Measurements from ENCODE around the gene FAM107B.

FAM107B gene

DNA sequence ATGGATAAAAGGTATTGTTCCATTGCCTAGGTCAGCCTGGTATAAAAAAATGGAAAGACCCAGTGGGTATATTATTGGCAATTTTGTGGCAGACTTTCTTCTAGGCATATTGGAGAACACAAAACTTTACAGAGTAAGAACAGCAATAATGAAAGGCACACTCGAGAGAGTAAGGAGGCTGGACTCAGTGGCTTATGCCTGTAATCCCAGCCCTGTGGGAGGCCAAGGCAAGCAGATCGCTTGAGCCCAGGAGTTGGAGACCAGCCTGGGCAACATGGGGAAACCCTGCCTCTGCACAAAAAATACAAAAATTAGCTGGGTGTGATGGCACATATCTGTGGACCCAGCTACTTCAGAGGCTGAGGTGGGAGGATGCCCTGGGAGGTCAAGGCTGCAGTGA, 158.2 kb downstream of the FAM107B start:
- H3K27me3 ChIP-seq (ENCODE audit: control insufficient read depth, insufficient read depth, low read length): peaks cover 14% of the 10 kb centered on the region
- no peak overlapping the region for H3K9ac ChIP-seq (ENCODE audit: low read depth, low read length)
- H3K36me3 ChIP-seq (ENCODE audit: insufficient read depth, low read length): no peaks in the 10 kb centered on the region
- H3K4me2 ChIP-seq (ENCODE audit: low read length): no peak overlapping the region
- H3K4me1 ChIP-seq (ENCODE audit: control insufficient read depth, insufficient read depth, low read length): peaks cover 3% of the 10 kb centered on the region
- no peak overlapping the region for H3K4me3 ChIP-seq (ENCODE audit: low read length)
- H3K9me3 ChIP-seq (replicated peaks; ENCODE audit: low read length): no peaks in the 10 kb centered on the region

DNA sequence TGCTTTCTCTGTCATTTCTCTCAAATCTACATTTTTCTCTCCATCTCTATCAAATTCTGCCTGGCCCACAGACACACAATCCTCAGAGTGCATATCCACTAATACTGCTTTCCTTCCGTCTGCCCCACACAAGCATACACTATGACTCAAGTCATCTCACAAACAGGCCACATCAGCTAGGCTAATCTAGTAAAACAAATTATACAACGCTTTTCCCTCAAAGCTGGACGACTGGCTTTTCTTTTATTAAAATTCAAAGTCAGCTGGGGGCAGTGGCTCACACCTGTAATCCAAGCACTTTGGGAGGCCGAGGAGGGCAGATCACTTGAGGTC, 161.1 kb downstream of the FAM107B start:
- Histone ChIP-seq H3K9me3 (replicated peaks; ENCODE audit: low read length) (no peaks in the 10 kb centered on the region), H3K4me3 (ENCODE audit: low read length) (no peak overlapping the region), H3K27me3 (ENCODE audit: control insufficient read depth, insufficient read depth, low read length) (peaks cover 27% of the 10 kb centered on the region), H3K4me2 (ENCODE audit: low read length) (no peak overlapping the region), H3K9ac (ENCODE audit: low read depth, low read length) (no peak overlapping the region), H3K4me1 (ENCODE audit: control insufficient read depth, insufficient read depth, low read length) (peaks cover 3% of the 10 kb centered on the region), H3K36me3 (ENCODE audit: insufficient read depth, low read length) (no peaks in the 10 kb centered on the region)

DNA sequence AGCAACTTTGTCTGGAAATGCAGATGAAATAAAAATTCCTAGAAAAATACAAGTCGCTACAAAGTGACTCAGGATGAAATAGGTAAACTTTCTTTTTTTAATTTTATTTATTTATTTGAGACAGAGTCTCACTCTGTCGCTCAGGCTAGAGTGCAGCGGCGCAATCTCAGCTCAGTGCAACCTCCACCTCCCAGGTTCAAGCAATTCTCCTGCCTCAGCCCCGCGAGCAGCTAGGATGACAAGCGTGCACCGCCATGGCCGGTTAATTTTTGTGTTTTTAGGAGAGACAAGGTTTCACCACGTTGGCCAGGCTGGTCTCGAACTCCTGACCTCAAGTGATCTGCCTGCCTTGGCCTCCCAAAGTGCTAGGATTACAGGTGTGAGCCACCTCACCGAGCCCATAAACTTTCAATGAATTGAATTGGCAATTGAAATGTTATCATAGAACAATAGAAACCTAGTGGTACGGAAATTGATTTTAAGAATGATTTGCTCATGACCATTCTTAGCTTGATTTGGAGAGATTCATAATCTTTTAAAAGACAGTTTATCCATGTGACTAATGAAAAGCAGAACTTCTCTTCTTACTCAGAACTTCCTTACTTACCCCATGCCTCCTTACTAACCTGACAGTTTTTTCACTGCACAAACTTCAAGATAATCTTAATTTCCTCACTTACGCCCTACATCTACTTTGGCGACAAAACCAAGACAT, 161.7 kb downstream of the FAM107B start:
- H3K4me3 ChIP-seq (ENCODE audit: low read length): no peak overlapping the region
- H3K36me3 ChIP-seq (ENCODE audit: insufficient read depth, low read length): no peaks in the 10 kb centered on the region
- no peak overlapping the region for H3K4me2 ChIP-seq (ENCODE audit: low read length)
- H3K4me1 ChIP-seq (ENCODE audit: control insufficient read depth, insufficient read depth, low read length): peaks cover 3% of the 10 kb centered on the region
- no peaks in the 10 kb centered on the region for H3K9me3 ChIP-seq (replicated peaks; ENCODE audit: low read length)
- H3K27me3 ChIP-seq (ENCODE audit: control insufficient read depth, insufficient read depth, low read length): peaks cover 27% of the 10 kb centered on the region
- no peak overlapping the region for H3K9ac ChIP-seq (ENCODE audit: low read depth, low read length)

DNA sequence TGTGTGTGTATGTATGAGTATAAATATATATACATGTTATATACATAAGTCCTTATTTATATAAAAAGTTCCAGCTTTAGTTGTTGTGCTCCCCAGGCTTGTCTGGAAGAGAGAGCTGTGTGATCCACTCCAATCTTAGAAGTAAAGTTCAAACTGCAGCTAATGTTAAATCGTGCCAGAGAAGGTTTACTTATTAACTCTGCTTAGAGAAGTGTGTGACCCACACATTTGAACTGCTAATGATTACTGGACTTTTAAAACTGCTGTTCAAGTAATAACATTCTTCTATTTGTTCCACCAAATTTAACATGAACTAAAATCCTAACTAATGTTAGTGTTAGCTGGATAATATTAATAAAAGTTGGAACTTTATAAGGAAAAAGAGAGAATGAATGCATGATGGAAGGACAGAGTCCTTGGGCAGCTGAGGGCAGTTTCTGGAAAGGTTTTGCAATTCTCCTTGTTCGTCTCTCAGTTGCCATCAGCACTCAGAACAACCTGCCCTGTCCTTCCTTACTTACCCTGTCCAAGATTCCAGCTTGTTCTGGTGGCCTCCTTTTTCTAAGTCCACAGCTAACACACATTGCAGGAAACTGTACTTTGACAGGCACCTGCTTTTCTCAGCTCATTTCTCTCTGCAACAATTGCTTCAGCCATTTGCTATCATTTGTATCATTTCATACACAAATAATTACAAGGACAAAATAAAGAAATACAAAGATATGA, 162.6 kb downstream of the FAM107B start:
- Histone ChIP-seq H3K36me3 (ENCODE audit: insufficient read depth, low read length) (no peaks in the 10 kb centered on the region), H3K4me2 (ENCODE audit: low read length) (no peak overlapping the region), H3K27me3 (ENCODE audit: control insufficient read depth, insufficient read depth, low read length) (peaks cover 27% of the 10 kb centered on the region), H3K9ac (ENCODE audit: low read depth, low read length) (no peak overlapping the region), H3K4me3 (ENCODE audit: low read length) (no peak overlapping the region), H3K4me1 (ENCODE audit: control insufficient read depth, insufficient read depth, low read length) (no peaks in the 10 kb centered on the region), H3K9me3 (replicated peaks; ENCODE audit: low read length) (no peaks in the 10 kb centered on the region)

DNA sequence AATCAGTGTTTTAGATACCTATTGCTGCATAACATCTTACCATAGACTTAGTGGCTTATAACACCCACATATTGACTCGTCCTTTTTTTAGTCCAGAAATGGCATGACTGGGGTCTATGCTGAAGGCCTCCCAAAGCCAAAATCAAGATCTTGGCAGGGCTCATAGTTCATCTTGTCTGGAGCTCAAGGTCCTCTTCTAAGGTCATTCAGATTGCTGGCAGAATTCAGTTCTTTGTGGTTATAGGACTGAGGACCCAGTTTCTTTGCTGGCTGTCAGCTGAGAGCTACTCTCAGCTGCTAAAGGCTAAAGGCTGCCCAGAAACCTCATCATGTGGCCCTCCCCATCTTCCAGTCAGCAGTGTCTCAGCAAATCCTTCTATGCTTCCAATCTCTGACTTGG, 165.5 kb downstream of the FAM107B start:
- Histone ChIP-seq H3K9me3 (replicated peaks; ENCODE audit: low read length) (no peaks in the 10 kb centered on the region), H3K36me3 (ENCODE audit: insufficient read depth, low read length) (no peaks in the 10 kb centered on the region), H3K9ac (ENCODE audit: low read depth, low read length) (no peak overlapping the region), H3K27me3 (ENCODE audit: control insufficient read depth, insufficient read depth, low read length) (peaks cover 25% of the 10 kb centered on the region), H3K4me1 (ENCODE audit: control insufficient read depth, insufficient read depth, low read length) (peaks cover 12% of the 10 kb centered on the region), H3K4me3 (ENCODE audit: low read length) (no peak overlapping the region), H3K4me2 (ENCODE audit: low read length) (no peak overlapping the region)

DNA sequence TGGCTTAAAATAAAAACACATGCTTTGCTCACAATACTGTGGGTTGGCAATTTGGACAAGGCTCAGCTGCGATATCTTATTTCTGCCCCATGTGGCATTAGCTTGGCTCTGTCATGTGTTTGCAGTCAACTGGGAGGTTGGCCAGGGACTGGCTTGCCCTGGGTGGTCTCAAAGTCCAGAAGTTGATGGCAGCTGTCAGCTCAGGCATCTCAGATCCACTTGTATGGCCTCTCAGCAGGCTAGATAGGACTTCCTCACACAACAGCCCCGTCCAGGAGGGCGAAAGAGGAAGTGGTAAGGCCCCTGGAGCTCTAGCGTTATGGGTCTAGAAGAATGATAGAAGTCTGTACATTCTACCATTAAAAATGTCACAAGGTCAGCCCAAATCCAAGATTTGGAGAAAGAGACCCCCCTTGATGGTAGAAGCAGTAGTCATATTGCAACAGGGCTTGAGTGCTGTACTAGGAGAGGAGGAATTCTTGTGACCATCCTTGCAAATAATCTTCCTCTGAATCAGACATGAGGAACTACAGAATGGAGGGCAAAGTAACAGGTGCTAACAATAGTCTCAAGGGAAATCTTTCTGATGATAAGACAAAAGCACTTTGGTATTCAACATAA, 166.2 kb downstream of the FAM107B start:
- H3K4me2 ChIP-seq (ENCODE audit: low read length): no peak overlapping the region
- H3K9ac ChIP-seq (ENCODE audit: low read depth, low read length): no peak overlapping the region
- H3K9me3 ChIP-seq (replicated peaks; ENCODE audit: low read length): no peaks in the 10 kb centered on the region
- peaks cover 12% of the 10 kb centered on the region for H3K4me1 ChIP-seq (ENCODE audit: control insufficient read depth, insufficient read depth, low read length)
- peaks cover 24% of the 10 kb centered on the region for H3K27me3 ChIP-seq (ENCODE audit: control insufficient read depth, insufficient read depth, low read length)
- no peak overlapping the region for H3K4me3 ChIP-seq (ENCODE audit: low read length)
- H3K36me3 ChIP-seq (ENCODE audit: insufficient read depth, low read length): no peaks in the 10 kb centered on the region

DNA sequence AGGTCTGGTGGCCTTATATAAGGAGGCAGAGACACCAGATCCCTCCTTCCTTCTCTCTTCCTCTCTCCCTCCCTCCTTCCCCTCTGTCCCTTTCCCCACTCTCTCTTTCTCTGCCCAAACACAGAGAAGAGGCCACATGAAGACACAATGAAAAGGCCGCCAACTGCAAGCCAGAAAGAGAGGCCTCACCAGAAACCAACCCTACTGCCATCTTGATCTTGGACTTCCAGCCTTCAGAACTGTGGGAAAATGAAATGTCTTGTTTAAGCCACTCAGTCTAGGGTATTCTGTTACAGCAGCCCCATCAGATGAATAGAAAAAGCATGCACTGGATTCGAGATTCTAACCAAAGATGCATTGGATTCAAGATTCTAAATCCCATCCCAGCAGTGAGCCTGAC, 168.1 kb downstream of the FAM107B start:
- H3K9ac ChIP-seq (ENCODE audit: low read depth, low read length): no peak overlapping the region
- no peak overlapping the region for H3K4me2 ChIP-seq (ENCODE audit: low read length)
- peaks cover 15% of the 10 kb centered on the region for H3K27me3 ChIP-seq (ENCODE audit: control insufficient read depth, insufficient read depth, low read length)
- H3K4me3 ChIP-seq (ENCODE audit: low read length): no peak overlapping the region
- H3K4me1 ChIP-seq (ENCODE audit: control insufficient read depth, insufficient read depth, low read length): peaks cover 12% of the 10 kb centered on the region
- no peaks in the 10 kb centered on the region for H3K36me3 ChIP-seq (ENCODE audit: insufficient read depth, low read length)
- H3K9me3 ChIP-seq (replicated peaks; ENCODE audit: low read length): no peaks in the 10 kb centered on the region

DNA sequence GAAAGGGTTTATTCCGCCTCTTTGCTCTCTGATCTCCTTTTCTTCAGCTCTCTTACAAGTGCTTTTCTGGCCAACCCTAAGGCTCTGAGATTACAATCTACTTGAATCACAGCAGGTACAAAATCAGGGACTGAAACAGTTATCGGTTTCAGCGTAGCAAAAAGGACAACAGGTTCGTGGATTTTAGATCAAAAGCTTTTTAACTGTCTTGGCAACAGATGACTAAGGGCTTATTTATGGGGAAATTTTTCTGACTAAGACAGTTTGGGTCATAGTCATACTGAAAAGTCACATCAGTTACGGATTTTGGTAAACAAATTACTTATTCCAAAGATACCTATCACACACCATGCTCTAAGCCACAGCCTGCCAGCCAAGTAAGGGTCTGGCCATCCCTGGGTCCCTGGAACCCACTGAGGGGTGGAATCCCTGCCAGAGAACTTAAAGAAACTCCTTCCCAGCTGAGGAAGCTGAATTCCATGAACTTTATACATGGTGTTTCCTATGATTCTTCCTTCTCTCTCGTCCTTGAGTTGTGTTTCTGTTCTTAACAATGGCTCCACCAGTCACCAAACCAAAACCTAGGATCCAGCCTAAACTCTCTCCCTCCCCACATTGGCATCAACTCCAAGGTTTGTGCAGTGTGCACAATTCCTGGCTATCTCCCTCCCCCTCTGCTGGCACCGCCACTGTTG, 169.3 kb downstream of the FAM107B start:
- Histone ChIP-seq H3K36me3 (ENCODE audit: insufficient read depth, low read length) (no peaks in the 10 kb centered on the region), H3K9me3 (replicated peaks; ENCODE audit: low read length) (no peaks in the 10 kb centered on the region), H3K4me2 (ENCODE audit: low read length) (peak overlapping the region; percentile 90), H3K4me1 (ENCODE audit: control insufficient read depth, insufficient read depth, low read length) (peaks cover 12% of the 10 kb centered on the region), H3K9ac (ENCODE audit: low read depth, low read length) (peak overlapping the region; percentile 68), H3K4me3 (ENCODE audit: low read length) (peak overlapping the region; percentile 71), H3K27me3 (ENCODE audit: control insufficient read depth, insufficient read depth, low read length) (peaks cover 10% of the 10 kb centered on the region)

DNA sequence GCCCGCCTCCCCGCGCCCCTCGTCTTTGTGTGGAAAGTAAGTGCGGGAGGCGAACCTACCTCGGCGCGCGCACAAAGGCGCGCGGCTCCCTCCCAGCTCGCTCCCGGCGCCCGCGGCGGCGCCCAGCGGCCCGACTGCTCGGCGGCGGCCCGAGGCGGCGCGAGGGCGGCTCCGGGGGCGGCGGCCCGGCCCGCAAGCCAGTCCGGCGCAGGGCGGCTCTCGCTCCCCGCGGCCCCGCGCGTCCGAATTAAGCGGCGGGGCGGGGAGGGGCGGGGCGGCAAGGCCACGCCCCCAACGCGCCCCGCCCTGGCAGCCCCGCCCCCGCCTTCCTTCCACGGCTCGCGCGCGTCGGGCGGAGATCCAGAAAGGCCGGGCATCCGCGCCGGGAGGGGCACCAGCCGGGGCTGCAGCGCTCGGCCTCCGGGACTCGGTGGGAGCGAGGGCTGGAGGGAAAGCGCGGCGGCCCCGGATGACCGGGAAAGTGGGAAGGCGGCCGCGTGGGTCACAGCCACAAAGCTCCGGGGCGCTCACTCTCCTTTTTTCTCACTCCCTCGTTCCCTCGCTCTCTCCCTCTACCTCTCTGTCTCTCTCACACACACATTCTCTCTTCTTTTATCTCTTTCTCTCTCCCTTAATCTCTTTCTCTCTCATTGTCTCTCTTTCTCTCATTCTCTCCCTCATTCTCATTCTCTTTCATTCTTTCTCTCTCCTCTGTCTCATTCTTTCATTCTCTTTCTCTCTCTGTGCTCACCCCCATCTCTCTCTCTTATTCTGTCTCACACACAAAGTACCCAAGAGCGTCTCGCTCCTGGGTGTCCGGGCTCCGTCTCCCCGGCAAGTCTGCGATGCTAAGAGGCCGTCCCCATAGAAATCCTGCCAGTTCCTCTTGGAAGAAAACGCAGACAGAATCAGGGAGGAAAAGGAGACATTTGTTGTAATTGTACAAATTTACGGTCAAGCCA, 170.2 kb downstream of the FAM107B start:
- Histone ChIP-seq H3K9me3 (replicated peaks; ENCODE audit: low read length) (no peaks in the 10 kb centered on the region), H3K4me1 (ENCODE audit: control insufficient read depth, insufficient read depth, low read length) (peaks cover 12% of the 10 kb centered on the region), H3K27me3 (ENCODE audit: control insufficient read depth, insufficient read depth, low read length) (peaks cover 4% of the 10 kb centered on the region), H3K9ac (ENCODE audit: low read depth, low read length) (peak overlapping the region; percentile 68), H3K4me2 (ENCODE audit: low read length) (peak overlapping the region; percentile 90), H3K4me3 (ENCODE audit: low read length) (peak overlapping the region; percentile 71), H3K36me3 (ENCODE audit: insufficient read depth, low read length) (no peaks in the 10 kb centered on the region)

DNA sequence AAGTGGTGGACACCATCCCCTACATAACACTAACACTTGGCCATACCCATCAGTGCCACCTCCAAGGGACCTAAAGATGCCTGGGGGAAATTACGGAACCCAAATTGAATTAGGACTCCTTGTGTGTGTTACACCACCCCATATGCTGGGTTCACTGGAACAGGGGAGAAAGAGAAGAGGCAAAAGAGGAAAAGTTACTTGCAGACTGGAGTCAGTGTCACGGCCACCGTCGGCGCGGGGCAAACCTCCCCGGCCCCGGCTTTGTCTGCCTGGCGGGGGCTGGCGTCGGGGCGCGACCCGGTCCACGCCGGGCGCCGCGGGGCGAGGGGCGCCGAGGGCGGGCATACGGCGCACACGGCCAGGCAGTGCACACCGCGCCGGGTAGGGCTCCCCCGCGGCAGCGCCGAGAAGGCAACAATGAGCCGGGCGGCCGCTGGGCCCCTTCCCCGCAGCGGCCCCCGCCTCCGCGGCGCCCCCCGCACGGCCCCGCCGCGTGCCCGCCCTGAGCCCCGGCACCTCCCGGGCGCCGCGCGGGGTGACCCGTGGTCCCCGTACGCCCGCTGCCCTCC, 171.1 kb downstream of the FAM107B start:
- Histone ChIP-seq H3K27me3 (ENCODE audit: control insufficient read depth, insufficient read depth, low read length) (no peaks in the 10 kb centered on the region), H3K4me3 (ENCODE audit: low read length) (peak overlapping the region; percentile 71), H3K4me1 (ENCODE audit: control insufficient read depth, insufficient read depth, low read length) (peaks cover 12% of the 10 kb centered on the region), H3K4me2 (ENCODE audit: low read length) (peak overlapping the region; percentile 77), H3K9ac (ENCODE audit: low read depth, low read length) (peak overlapping the region; percentile 19), H3K9me3 (replicated peaks; ENCODE audit: low read length) (no peaks in the 10 kb centered on the region), H3K36me3 (ENCODE audit: insufficient read depth, low read length) (no peaks in the 10 kb centered on the region)
